AG08396 (cell line): ENCODE results near the gene DNAJC4.

ENCODE experiments used
- DNase-seq: peaks from one replicate; pipeline ENCODE4 v3.0.0; 2012; ENCODE audit warnings: low spot score, mixed read lengths

Gene DNAJC4

GRCh38 chr11:64230171-64230984, at the start of gene DNAJC4:
Gene DNAJC4, plus strand, starts transcription at chr11:64230548. Its CDS starts 307 bp downstream, at chr11:64230855.
- DNase-seq: peak; percentile 86

- no peak for DNase-seq
These were observed 49.5 kb upstream of the DNAJC4 start for GRCh38 chr11:64180891-64181290.

GRCh38 chr11:64181506-64182411, 48.6 kb upstream of the DNAJC4 start:
- peak; percentile 93 for DNase-seq

GRCh38 chr11:64183890-64184289, 46.5 kb upstream of the DNAJC4 start:
- DNase-seq: no peak

- peak; percentile 83 for DNase-seq
These were observed 45.1 kb upstream of the DNAJC4 start for GRCh38 chr11:64185175-64185692.

GRCh38 chr11:64185693-64186491, 44.5 kb upstream of the DNAJC4 start, which contains the start of gene STIP1:
Gene STIP1, plus strand, starts transcription at chr11:64186171. Its CDS starts 91 bp downstream, at chr11:64186262.
- peak; percentile 99 for DNase-seq

GRCh38 chr11:64186492-64187165, 43.7 kb upstream of the DNAJC4 start:
- no peak for DNase-seq

GRCh38 chr11:64192434-64192833, 37.9 kb upstream of the DNAJC4 start:
- no peak for DNase-seq

GRCh38 chr11:64196626-64197025, 33.7 kb upstream of the DNAJC4 start:
- no peak for DNase-seq

- DNase-seq: no peak
These were observed 31.8 kb upstream of the DNAJC4 start for GRCh38 chr11:64198511-64198910.

- no peak for DNase-seq
These were observed 28.8 kb upstream of the DNAJC4 start for GRCh38 chr11:64201543-64201942.

GRCh38 chr11:64202992-64203391, 27.4 kb upstream of the DNAJC4 start:
- no peak for DNase-seq

GRCh38 chr11:64203421-64204079, 26.8 kb upstream of the DNAJC4 start:
- DNase-seq: no peak

GRCh38 chr11:64204080-64204440, 26.3 kb upstream of the DNAJC4 start:
- no peak for DNase-seq

- peak; percentile 93 for DNase-seq
These were observed 25.8 kb upstream of the DNAJC4 start for GRCh38 chr11:64204464-64204989.

GRCh38 chr11:64206457-64207255, 23.7 kb upstream of the DNAJC4 start, which contains the start of gene FERMT3:
Gene FERMT3, plus strand, starts transcription at chr11:64206721. Its CDS starts 644 bp downstream, at chr11:64207365.
- DNase-seq: no peak

- DNase-seq: peak; percentile 68
These were observed 22.9 kb upstream of the DNAJC4 start for GRCh38 chr11:64207256-64208085.

GRCh38 chr11:64208086-64208795, 22.1 kb upstream of the DNAJC4 start:
- DNase-seq: no peak
